Lower leg skin (tissue), 3 donors: ENCODE results near the gene TOX2.

Experiments
- POLR2A ChIP-seq, 2 donors: fragments of 450-650 bp; IDR thresholded peaks; one replicate each; pipeline ENCODE4 v1.6.1; 2016 to 2017; ENCODE audit warnings: antibody characterized with exemption in 2 of 2, mild to moderate bottlenecking in 1 of 2, moderate library complexity in 1 of 2
- TF ChIP-seq, protein P1 (sequence below), 3 donors: fragments of 450-650 bp; IDR thresholded peaks; one replicate each; pipeline ENCODE4 v1.5.1; 2016; ENCODE audit warnings: antibody characterized with exemption in 3 of 3, mild to moderate bottlenecking in 3 of 3, moderate library complexity in 2 of 3

DNA sequence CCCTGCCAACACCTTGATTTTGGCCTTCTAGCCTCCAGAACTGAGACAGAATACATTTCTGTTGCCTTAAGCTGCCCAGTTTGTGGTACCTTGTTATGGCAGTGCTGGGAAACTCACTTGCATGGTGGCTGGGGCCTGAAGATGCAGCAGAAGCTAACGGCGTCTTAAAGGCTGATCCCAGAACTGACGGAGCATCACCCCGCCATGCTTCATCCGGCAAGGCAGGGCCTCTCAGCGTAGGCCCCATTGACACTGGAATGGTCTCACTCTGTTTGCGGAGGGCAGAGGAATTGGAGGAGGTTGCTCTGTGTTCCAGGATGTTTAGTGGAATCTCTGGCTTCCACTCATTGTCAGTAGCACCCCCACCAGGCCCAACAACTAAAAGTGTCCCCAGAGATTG, 170.2 kb downstream of the TOX2 start:
- TF ChIP-seq, protein P1, sequence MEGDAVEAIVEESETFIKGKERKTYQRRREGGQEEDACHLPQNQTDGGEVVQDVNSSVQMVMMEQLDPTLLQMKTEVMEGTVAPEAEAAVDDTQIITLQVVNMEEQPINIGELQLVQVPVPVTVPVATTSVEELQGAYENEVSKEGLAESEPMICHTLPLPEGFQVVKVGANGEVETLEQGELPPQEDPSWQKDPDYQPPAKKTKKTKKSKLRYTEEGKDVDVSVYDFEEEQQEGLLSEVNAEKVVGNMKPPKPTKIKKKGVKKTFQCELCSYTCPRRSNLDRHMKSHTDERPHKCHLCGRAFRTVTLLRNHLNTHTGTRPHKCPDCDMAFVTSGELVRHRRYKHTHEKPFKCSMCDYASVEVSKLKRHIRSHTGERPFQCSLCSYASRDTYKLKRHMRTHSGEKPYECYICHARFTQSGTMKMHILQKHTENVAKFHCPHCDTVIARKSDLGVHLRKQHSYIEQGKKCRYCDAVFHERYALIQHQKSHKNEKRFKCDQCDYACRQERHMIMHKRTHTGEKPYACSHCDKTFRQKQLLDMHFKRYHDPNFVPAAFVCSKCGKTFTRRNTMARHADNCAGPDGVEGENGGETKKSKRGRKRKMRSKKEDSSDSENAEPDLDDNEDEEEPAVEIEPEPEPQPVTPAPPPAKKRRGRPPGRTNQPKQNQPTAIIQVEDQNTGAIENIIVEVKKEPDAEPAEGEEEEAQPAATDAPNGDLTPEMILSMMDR (IDR thresholded peaks at IDR 0.05): no peak
- TF ChIP-seq POLR2A (IDR thresholded peaks at IDR 0.05): no peak
